GM12878 (cell line): Measurements from ENCODE around the gene CNNM4. TPM values are rescaled to one million over a fixed set of nuclear protein-coding genes. Genes with fewer than 3 reads are reported as not detected.

Experiments used
- BHLHE40 ChIP-seq, 2 experiments: fragments of 450-650 bp in 1 of 2; IDR thresholded peaks; 2 replicates each; pipeline ENCODE4 v1.6.1; 2011 to 2017; ENCODE audit warnings: low read depth in 2 of 2, borderline replicate concordance in 1 of 2, improper control_type of control experiment in 1 of 2, low read length in 1 of 2, mild to moderate bottlenecking in 1 of 2
- CHD4 ChIP-seq: fragments of 200-600 bp; sonication (generic); IDR thresholded peaks from 2 replicates; pipeline ENCODE4 v1.6.1; 2016; ENCODE audit warnings: mild to moderate bottlenecking
- E2F8 ChIP-seq: fragments of 450-650 bp; IDR thresholded peaks from 2 replicates; pipeline ENCODE4 v1.6.1; 2018; ENCODE audit warnings: mild to moderate bottlenecking, low read depth, moderate library complexity; ENCODE audit not compliant: partially characterized antibody
- ESRRA ChIP-seq: IDR thresholded peaks from 2 replicates; pipeline ENCODE4 v1.6.1; 2012; ENCODE audit warnings: mild to moderate bottlenecking, low read length, improper control_type of control experiment
- FOXK2 ChIP-seq: fragments of 450-650 bp; IDR thresholded peaks from 2 replicates; pipeline ENCODE4 v1.6.1; 2017; ENCODE audit warnings: mild to moderate bottlenecking, moderate library complexity
- HCFC1 ChIP-seq: fragments of 150-350 bp; IDR thresholded peaks from 2 replicates; pipeline ENCODE4 v1.6.1; 2014; ENCODE audit warnings: low read length
- IRF3 ChIP-seq: fragments of 450-650 bp; IDR thresholded peaks from 2 replicates; pipeline ENCODE4 v1.6.1; 2014; ENCODE audit warnings: mild to moderate bottlenecking
- JUNB ChIP-seq: IDR thresholded peaks from 2 replicates; pipeline ENCODE4 v1.6.1; 2016; ENCODE audit warnings: antibody characterized with exemption, mild to moderate bottlenecking
- MEF2B ChIP-seq: fragments of 450-650 bp; IDR thresholded peaks from 2 replicates; pipeline ENCODE4 v1.6.1; 2018; ENCODE audit warnings: mild to moderate bottlenecking, moderate library complexity; ENCODE audit not compliant: partially characterized antibody, poor library complexity, severe bottlenecking
- NFYA ChIP-seq: IDR thresholded peaks from 2 replicates; pipeline ENCODE4 v1.6.1; 2011; ENCODE audit warnings: low read depth, mild to moderate bottlenecking, low read length, improper control_type of control experiment, borderline replicate concordance
- PML ChIP-seq: IDR thresholded peaks from 2 replicates; pipeline ENCODE4 v1.6.1; 2012; ENCODE audit warnings: low read length, inconsistent platforms
- POLR2AphosphoS5 ChIP-seq: IDR thresholded peaks from 2 replicates; pipeline ENCODE4 v1.6.1; 2011; ENCODE audit warnings: mild to moderate bottlenecking, low read length, inconsistent platforms
- RAD21 ChIP-seq: IDR thresholded peaks from 2 replicates; pipeline ENCODE4 v1.6.1; 2011; ENCODE audit warnings: mild to moderate bottlenecking, low read depth, low read length, moderate library complexity; ENCODE audit not compliant: insufficient read depth
- RB1 ChIP-seq: fragments of 450-650 bp; formaldehyde crosslinking; IDR thresholded peaks from 2 replicates; pipeline ENCODE4 v1.6.1; 2017; ENCODE audit warnings: mild to moderate bottlenecking, borderline replicate concordance
- REST ChIP-seq: IDR thresholded peaks from 2 replicates; pipeline ENCODE4 v1.6.1; 2012; ENCODE audit warnings: mild to moderate bottlenecking, low read depth, low read length
- SIX5 ChIP-seq: IDR thresholded peaks from 2 replicates; pipeline ENCODE4 v1.6.1; 2011; ENCODE audit warnings: mild to moderate bottlenecking, low read depth, low read length, moderate library complexity; ENCODE audit not compliant: severe bottlenecking
- ZBTB40 ChIP-seq: fragments of 450-650 bp; IDR thresholded peaks from 2 replicates; pipeline ENCODE4 v1.6.1; 2016; ENCODE audit warnings: mild to moderate bottlenecking, moderate library complexity, borderline replicate concordance
- ZSCAN29 ChIP-seq: fragments of 450-650 bp; IDR thresholded peaks from 2 replicates; pipeline ENCODE4 v1.6.1; 2017; ENCODE audit warnings: mild to moderate bottlenecking, moderate library complexity
- polyA plus RNA-seq, 11 experiments: library from polyadenylated mRNA; depleted of rRNA in 4 of 11; unstranded in 6 of 11; stranded (reverse) in 5 of 11; fragments of >200 nt; fragmentation: Nextera tagmentation in 4 of 11; fragmentation: Illumina TruSeq in 1 of 11; extraction: Ambion mirVana in 4 of 11; extraction: Trizol in 1 of 11; gene quantifications; 1 replicate in 1 of 11; 2 replicates in 10 of 11; pipeline versions ENCODE4 v1.2.1 to v1.2.3, GENCODE V29; 2011 to 2016; ENCODE audit warnings: inconsistent platforms in 2 of 11, missing spikeins in 2 of 11, low read depth in 1 of 11
- total RNA-seq, 4 experiments: library from RNA; depleted of rRNA in 3 of 4; stranded (reverse); fragments of >200 nt in 3 of 4; fragmentation: Illumina TruSeq in 1 of 4; extraction: Trizol in 1 of 4; gene quantifications; 2 replicates each; pipeline versions ENCODE4 v1.2.1 to v1.2.3, GENCODE V29; 2013 to 2021

The CNNM4 gene
- total and polyA plus RNA-seq, 10 of the 15 experiments (the other 5 are each of a cell fraction or from before 2014, with no cell fraction given): 2.4 to 13.8 (median 8.1) TPM

- no peak for TF ChIP-seq ZBTB40
- TF ChIP-seq JUNB: no peak
- TF ChIP-seq HCFC1: peak; percentile 53
- TF ChIP-seq POLR2AphosphoS5: peak; percentile 72
- peak; percentile 51 to 54; a peak in 2 of 4 replicates for TF ChIP-seq BHLHE40 (IDR thresholded peaks at IDR 0.05; ENCODE audit: borderline replicate concordance in 1 of 2, low read depth in 2 of 2, low read length in 1 of 2)
- no peak for TF ChIP-seq CHD4
- no peak for TF ChIP-seq E2F8
- TF ChIP-seq PML: 0 out of 2 replicates have a peak, but pooled peaks have one; percentile 18
- peak; percentile 88 for TF ChIP-seq RB1
- TF ChIP-seq RAD21: peak; percentile 89
- peak; percentile 65 for TF ChIP-seq NFYA
- no peak for TF ChIP-seq REST
- peak; percentile 83 for TF ChIP-seq ZSCAN29
- TF ChIP-seq IRF3: peak; percentile 97
- TF ChIP-seq ESRRA: peak; percentile 37; the same call in 1 of the 2 replicates
- TF ChIP-seq SIX5: peak; percentile 10
- TF ChIP-seq FOXK2: peak; percentile 68
- peak; percentile 21 for TF ChIP-seq MEF2B
Observed at GRCh38 chr2:96857667-96858372, 97.1 kb downstream of the CNNM4 start, which contains the start of gene ANKRD39 (continued).
